H1 (cell line): ENCODE data around the gene CDR2.

Experiments
- BRCA1 ChIP-seq: IDR thresholded peaks from 2 replicates; pipeline ENCODE4 v1.6.1; 2012; ENCODE audit warnings: low read depth, low read length, improper control_type of control experiment
- CHD2 ChIP-seq: IDR thresholded peaks from 2 replicates; pipeline ENCODE4 v1.6.1; 2012; ENCODE audit warnings: low read length, improper control_type of control experiment
- HDAC2 ChIP-seq, 2 experiments: fragments of 300-600 bp in 1 of 2; sonication (generic) in 1 of 2; IDR thresholded peaks; 2 replicates each; pipeline ENCODE4 v1.6.1; 2011 to 2012; ENCODE audit warnings: low read depth in 2 of 2, low read length in 2 of 2, mild to moderate bottlenecking in 2 of 2, moderate library complexity in 2 of 2, borderline replicate concordance in 1 of 2, inconsistent platforms in 1 of 2
- JUND ChIP-seq: IDR thresholded peaks from 2 replicates; pipeline ENCODE4 v1.6.1; 2011; ENCODE audit warnings: mild to moderate bottlenecking, improper control_type of control experiment, low read length
- POLR2A ChIP-seq, 2 experiments: IDR thresholded peaks; 1 replicate in 1 of 2; 2 replicates in 1 of 2; pipeline ENCODE4 v1.6.1; 2011; ENCODE audit warnings: low read depth in 2 of 2, low read length in 2 of 2, mild to moderate bottlenecking in 2 of 2; ENCODE audit errors: control extremely low read depth in 1 of 2
- POLR2AphosphoS5 ChIP-seq: IDR thresholded peaks from 2 replicates; pipeline ENCODE4 v1.6.1; 2011; ENCODE audit warnings: low read depth, low read length
- SP1 ChIP-seq: IDR thresholded peaks from 2 replicates; pipeline ENCODE4 v1.6.1; 2011; ENCODE audit warnings: low read depth, low read length
- TAF7 ChIP-seq: optimal IDR thresholded peaks from 2 replicates; pipeline ENCODE3; 2011; ENCODE audit warnings: low read depth, mild to moderate bottlenecking, inconsistent platforms, low read length, moderate library complexity, borderline replicate concordance
- TF ChIP-seq, protein P1 (sequence below), 3 experiments: IDR thresholded peaks; 1 replicate in 2 of 3; 2 replicates in 1 of 3; pipeline versions ENCODE4 v1.5.1 to v1.6.1; 2011; ENCODE audit warnings: low read length in 3 of 3, mild to moderate bottlenecking in 3 of 3, inconsistent platforms in 2 of 3, low read depth in 1 of 3, moderate library complexity in 1 of 3; ENCODE audit not compliant: insufficient read depth in 1 of 3; ENCODE audit errors: control extremely low read depth in 1 of 3
- TF ChIP-seq, protein P2 (sequence below): IDR thresholded peaks from 2 replicates; pipeline ENCODE4 v1.6.1; 2012; ENCODE audit warnings: low read length, inconsistent platforms

DNA sequence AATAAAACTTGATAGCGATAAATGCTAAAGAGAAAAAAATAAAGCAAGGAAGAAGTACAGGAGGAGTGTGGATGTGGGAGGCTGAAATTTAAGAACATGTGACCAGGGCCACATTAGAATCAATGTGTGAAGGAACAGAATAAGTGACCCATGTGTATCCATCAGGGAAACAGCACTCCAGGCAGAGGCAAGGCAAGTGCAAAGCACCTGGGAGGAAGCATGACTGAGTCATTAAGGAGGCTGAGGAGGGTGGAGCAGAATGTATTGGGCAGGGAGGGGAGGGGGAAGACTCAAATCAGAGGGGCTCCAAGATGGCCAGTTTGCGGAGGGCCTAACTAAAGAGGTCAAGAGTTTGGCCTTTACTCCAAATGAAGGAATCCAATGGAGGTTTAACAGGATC is 8.0 kb downstream of the CDR2 start:
- TF ChIP-seq POLR2A (IDR thresholded peaks at IDR 0.05; ENCODE audit: control extremely low read depth in 1 of 2, low read depth in 2 of 2, low read length in 2 of 2) = no peak
- no peak for TF ChIP-seq POLR2AphosphoS5
- TF ChIP-seq, protein P1, sequence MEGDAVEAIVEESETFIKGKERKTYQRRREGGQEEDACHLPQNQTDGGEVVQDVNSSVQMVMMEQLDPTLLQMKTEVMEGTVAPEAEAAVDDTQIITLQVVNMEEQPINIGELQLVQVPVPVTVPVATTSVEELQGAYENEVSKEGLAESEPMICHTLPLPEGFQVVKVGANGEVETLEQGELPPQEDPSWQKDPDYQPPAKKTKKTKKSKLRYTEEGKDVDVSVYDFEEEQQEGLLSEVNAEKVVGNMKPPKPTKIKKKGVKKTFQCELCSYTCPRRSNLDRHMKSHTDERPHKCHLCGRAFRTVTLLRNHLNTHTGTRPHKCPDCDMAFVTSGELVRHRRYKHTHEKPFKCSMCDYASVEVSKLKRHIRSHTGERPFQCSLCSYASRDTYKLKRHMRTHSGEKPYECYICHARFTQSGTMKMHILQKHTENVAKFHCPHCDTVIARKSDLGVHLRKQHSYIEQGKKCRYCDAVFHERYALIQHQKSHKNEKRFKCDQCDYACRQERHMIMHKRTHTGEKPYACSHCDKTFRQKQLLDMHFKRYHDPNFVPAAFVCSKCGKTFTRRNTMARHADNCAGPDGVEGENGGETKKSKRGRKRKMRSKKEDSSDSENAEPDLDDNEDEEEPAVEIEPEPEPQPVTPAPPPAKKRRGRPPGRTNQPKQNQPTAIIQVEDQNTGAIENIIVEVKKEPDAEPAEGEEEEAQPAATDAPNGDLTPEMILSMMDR (IDR thresholded peaks at IDR 0.05; ENCODE audit: control extremely low read depth in 1 of 3, insufficient read depth in 1 of 3, low read depth in 1 of 3, low read length in 3 of 3) = no peak
- no peak for TF ChIP-seq JUND
- no peak for TF ChIP-seq CHD2
- TF ChIP-seq HDAC2 (IDR thresholded peaks at IDR 0.05; ENCODE audit: borderline replicate concordance in 1 of 2, low read depth in 2 of 2, low read length in 2 of 2) = no peak
- no peak for TF ChIP-seq SP1
- TF ChIP-seq TAF7 = no peak
- TF ChIP-seq BRCA1 = no peak
- TF ChIP-seq, protein P2, sequence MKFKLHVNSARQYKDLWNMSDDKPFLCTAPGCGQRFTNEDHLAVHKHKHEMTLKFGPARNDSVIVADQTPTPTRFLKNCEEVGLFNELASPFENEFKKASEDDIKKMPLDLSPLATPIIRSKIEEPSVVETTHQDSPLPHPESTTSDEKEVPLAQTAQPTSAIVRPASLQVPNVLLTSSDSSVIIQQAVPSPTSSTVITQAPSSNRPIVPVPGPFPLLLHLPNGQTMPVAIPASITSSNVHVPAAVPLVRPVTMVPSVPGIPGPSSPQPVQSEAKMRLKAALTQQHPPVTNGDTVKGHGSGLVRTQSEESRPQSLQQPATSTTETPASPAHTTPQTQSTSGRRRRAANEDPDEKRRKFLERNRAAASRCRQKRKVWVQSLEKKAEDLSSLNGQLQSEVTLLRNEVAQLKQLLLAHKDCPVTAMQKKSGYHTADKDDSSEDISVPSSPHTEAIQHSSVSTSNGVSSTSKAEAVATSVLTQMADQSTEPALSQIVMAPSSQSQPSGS = no peak
